Dendritic cell treated with granulocyte-macrophage colony-stimulating factor and Interleukin-4, amounts not matched to agents 40 ng/mL and 50 ng/mL, for 4 days (primary cell): Measurements from ENCODE around the gene NASP.

Source experiments
- H3K27ac Mint-ChIP-seq: one replicate; pipeline ENCODE4 v1.8.0; 2022; ENCODE audit warnings: mild to moderate bottlenecking, mixed read lengths
- H3K27me3 Mint-ChIP-seq: one replicate; pipeline ENCODE4 v1.8.0; 2022; ENCODE audit warnings: mild to moderate bottlenecking, mixed read lengths
- H3K36me3 Mint-ChIP-seq: one replicate; pipeline ENCODE4 v1.8.0; 2022; ENCODE audit warnings: low read depth, mixed read lengths
- H3K4me1 Mint-ChIP-seq: one replicate; pipeline ENCODE4 v1.8.0; 2022; ENCODE audit warnings: low read depth, mixed read lengths
- H3K4me3 Mint-ChIP-seq: one replicate; pipeline ENCODE4 v1.8.0; 2022; ENCODE audit warnings: mild to moderate bottlenecking, moderate library complexity, mixed read lengths
- H3K9me3 Mint-ChIP-seq: one replicate; pipeline ENCODE4 v1.8.0; 2022; ENCODE audit warnings: mixed read lengths
- intact Hi-C: fragments of 100-400 bp; cut with micrococcal nuclease; formaldehyde crosslinking; loops from one replicate; pipeline ENCODE4 v1.15.0; 2022

The NASP gene

DNA sequence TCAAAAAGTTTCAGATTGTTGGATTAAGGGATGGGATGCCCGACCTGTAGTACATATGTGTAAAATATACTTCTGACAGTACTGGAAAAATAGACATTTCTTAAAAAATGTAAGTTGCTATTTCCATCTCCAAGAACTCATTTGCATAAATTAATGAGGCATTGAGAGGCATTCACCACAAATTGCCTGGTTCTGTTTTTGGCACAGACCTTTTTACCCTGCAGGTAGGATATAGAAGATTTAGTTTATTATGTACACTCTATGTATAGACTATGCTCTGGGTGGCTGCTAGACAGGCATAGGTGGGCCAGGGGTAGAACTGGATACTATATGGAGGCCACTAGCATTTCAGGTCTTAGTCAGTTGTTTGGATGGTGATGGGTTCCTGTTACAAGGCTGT lies 32.0 kb downstream of the NASP start:
- Mint-ChIP-seq H3K36me3 (peaks cover 89% of the 10 kb centered on the region), H3K27me3 (no peaks in the 10 kb centered on the region), H3K4me1 (no peaks in the 10 kb centered on the region), H3K27ac (no peak overlapping the region), H3K4me3 (no peak overlapping the region), H3K9me3 (no peaks in the 10 kb centered on the region)
- intact Hi-C loops = no loop called here

DNA sequence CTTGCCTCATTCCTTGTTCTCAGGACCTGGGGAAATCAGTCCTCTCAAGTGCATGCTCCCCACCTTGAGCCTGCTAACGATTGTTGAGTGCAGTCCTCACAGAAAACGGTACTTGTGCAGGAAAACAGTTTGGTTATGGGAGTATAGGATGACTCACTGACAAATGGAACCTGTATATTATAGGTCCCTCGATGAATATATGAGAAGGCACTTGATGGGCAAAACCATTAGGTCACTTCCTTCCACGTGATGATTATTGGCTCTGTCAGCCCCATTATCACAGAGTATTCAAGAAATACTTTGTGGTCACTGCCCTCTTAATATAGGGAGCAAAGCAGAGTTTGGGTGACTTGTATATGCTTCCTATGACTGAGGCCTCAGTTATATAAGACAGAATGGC lies 33.8 kb downstream of the NASP start:
- Mint-ChIP-seq H3K9me3 (no peaks in the 10 kb centered on the region), H3K27ac (no peak overlapping the region), H3K4me3 (no peak overlapping the region), H3K4me1 (peaks cover 16% of the 10 kb centered on the region), H3K27me3 (no peaks in the 10 kb centered on the region), H3K36me3 (peaks cover 85% of the 10 kb centered on the region)
- intact Hi-C loops = no loop called here

DNA sequence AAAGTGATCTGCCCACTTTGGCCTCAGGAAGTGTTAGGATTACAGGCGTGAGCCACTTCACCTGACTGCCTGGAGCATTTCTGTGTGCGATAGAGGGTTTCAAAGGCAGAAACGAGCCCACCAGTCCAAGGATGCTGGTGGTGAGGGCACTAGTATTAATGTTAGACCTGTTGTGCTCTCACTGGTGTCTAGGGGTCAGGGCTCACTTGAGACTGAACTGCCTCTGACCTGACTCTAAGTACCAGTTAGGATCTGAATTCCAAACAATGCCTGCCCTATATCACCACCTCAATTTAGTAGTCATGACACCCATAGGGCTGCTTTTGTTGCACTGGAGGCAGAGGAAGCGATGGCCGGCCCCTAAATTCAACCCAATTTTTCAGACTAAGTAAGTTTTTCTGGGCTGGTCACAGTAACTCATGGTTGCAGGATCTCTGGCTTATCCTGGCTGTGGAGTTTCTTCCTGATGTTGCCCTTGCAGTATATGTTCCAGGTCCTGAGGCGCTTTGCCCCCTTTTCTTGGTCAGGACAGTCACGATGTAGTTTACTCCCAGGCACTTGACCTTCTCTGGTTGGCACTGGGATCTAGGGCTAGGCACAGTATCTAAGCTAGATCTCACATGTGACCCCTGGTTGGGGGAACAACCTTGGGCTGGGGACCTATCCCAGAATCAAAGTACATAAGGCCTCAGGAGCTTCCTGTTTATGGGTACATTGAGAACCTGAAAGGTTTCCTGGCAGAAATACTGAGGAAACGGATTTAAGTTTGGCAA lies 35.5 kb downstream of the NASP start:
- no peaks in the 10 kb centered on the region for H3K9me3 Mint-ChIP-seq
- peak overlapping the region; percentile 68 for H3K27ac Mint-ChIP-seq
- intact Hi-C loops = no loop called here
- H3K4me1 Mint-ChIP-seq = peaks cover 24% of the 10 kb centered on the region
- no peaks in the 10 kb centered on the region for H3K27me3 Mint-ChIP-seq
- no peak overlapping the region for H3K4me3 Mint-ChIP-seq
- peaks cover 71% of the 10 kb centered on the region for H3K36me3 Mint-ChIP-seq

DNA sequence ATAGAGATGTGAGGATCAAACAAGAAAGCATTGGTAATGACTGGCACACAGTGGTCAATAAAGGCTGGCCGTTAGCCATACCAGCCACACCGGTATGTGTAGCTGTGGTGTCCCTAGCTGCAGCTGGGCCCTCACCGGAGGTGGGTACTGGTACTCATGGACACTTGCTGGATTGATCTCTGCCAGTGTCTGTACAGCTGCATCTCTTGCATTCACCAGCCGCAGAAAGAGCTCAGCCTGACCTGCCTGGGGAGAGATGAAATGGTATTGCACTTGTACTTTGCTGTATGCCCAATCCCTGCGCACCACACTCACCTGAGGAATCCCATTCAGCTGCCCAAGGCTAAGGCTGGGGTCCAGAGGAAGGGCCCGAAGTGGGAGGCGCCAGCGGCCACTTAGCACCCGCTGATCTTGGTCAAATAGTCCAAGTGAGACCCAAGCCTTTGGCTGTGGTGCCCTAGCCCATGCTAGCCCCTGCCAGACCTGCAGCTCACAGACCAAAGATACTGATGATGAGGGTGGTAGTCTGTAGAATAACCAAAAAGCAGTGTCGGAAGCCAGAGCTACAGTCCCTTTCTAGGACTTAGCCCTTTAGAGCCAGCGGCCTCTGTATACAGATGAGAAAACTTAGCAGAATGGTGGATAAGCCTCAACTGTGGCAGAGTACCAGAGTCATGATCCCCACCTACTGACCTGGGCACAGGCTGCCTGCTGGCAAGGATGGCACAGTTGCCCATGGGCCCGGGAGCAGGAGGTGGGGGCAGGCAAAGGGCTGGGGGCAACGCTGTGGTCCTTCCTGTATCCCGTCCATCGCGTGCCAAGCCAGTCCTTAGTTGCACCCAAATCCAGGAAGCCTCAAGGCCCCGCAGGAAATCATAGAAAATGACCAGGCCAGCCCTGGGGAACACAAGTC lies 37.0 kb downstream of the NASP start:
- no peaks in the 10 kb centered on the region for H3K27me3 Mint-ChIP-seq
- H3K36me3 Mint-ChIP-seq = peaks cover 56% of the 10 kb centered on the region
- H3K9me3 Mint-ChIP-seq = no peaks in the 10 kb centered on the region
- intact Hi-C loops = no loop called here
- peaks cover 24% of the 10 kb centered on the region for H3K4me1 Mint-ChIP-seq
- H3K27ac Mint-ChIP-seq = peak overlapping the region; percentile 68
- no peak overlapping the region for H3K4me3 Mint-ChIP-seq

DNA sequence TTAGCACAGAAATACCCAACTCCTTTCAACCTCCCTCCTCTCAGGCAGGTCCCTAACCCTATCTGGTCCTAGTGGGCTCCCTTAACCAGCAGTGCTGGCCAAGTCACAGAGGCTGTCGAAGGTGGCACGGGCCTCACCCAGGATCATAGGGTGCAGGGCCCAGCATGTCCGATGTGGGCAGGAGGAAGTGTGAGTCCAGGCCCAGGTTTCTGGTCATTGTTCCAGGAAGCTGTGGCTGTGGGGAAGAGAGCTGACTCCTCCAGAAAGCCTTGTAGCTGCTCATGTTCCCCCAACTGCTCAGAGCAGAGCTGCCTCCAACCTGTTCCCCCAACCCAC lies 37.6 kb downstream of the NASP start:
- H3K9me3 Mint-ChIP-seq = no peaks in the 10 kb centered on the region
- H3K36me3 Mint-ChIP-seq = peaks cover 50% of the 10 kb centered on the region
- peaks cover 24% of the 10 kb centered on the region for H3K4me1 Mint-ChIP-seq
- no peak overlapping the region for H3K4me3 Mint-ChIP-seq
- no peaks in the 10 kb centered on the region for H3K27me3 Mint-ChIP-seq
- H3K27ac Mint-ChIP-seq = peak overlapping the region; percentile 68
- intact Hi-C loops = no loop called here

DNA sequence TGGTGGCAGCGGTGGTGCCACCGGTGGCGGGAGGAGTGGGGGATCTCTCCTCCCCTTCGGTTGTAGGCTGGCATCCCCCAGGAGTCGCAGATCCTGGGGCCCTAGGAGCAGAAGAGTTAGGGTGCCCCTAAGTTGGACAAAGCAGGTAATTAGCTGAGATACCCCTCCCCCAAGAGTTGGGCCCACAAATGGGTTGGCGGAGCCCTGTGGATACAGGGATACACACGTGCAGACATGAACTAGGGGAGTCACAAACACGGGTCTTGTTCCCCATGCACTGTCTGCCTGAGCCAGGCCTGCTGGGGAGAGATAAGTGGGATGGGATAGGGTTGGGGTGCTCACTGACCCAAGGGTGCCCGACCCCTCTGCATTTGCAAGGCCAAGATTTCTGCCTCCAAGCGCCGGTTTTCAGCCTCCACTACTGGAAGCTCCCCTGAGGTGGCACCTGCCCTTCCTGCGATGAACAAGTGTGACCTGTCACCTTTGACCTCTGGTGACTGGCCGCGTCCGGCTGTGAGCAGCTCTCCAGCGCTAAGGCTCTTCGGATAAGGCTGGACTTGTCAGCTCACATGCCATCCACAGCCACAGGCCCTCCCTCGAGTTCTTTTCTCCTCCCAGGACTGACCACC lies 38.2 kb downstream of the NASP start:
- no peaks in the 10 kb centered on the region for H3K9me3 Mint-ChIP-seq
- H3K4me3 Mint-ChIP-seq = no peak overlapping the region
- peaks cover 44% of the 10 kb centered on the region for H3K36me3 Mint-ChIP-seq
- H3K27me3 Mint-ChIP-seq = no peaks in the 10 kb centered on the region
- peaks cover 24% of the 10 kb centered on the region for H3K4me1 Mint-ChIP-seq
- peak overlapping the region; percentile 68 for H3K27ac Mint-ChIP-seq
- intact Hi-C loops = no loop called here

DNA sequence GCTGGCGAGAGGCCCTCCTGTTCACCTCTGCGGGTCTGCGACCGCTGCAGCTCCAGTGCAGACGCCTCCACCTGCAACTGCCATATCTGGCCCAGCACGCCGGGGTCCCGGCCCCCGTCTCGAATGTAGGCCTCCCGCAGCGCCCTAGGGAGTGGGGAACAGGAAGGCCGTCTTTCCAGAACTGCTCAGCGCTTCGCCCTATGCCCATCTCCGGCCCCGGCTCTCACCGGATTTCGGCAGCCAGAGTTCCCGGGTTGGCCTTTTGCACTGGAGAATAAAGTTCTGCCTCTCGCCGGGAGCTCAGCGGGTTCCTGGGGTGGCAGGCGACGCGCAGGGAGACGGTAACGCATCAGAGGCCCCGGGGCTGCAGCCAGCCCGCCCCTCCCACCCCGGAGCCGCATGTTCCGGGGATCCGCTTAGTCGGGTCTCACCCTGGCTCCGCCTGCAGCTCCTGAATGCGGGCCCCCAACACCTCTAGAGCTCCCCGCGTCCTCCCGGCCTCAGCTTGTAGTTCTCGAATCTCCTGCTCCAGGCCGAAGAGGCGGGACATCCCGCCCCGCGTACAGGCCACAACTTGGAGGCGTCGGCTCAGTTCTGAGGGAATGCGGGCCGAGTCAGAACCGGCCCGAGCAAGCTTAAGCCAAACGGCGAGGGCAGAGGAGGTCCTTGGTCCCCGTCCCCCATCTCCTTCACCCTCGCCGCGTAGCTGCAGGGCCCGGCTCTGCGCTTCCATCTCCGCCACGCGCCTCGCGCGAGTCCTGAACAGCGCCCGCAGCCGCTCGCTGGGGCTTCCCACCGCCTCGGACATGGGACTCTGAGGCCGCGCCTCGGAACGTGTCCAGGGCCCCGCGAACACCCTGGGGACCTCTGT lies 38.9 kb downstream of the NASP start:
- Mint-ChIP-seq H3K4me3 (no peak overlapping the region), H3K36me3 (peaks cover 38% of the 10 kb centered on the region), H3K27me3 (no peaks in the 10 kb centered on the region), H3K9me3 (no peaks in the 10 kb centered on the region), H3K27ac (no peak overlapping the region), H3K4me1 (peaks cover 24% of the 10 kb centered on the region)
- intact Hi-C loops = no loop called here

DNA sequence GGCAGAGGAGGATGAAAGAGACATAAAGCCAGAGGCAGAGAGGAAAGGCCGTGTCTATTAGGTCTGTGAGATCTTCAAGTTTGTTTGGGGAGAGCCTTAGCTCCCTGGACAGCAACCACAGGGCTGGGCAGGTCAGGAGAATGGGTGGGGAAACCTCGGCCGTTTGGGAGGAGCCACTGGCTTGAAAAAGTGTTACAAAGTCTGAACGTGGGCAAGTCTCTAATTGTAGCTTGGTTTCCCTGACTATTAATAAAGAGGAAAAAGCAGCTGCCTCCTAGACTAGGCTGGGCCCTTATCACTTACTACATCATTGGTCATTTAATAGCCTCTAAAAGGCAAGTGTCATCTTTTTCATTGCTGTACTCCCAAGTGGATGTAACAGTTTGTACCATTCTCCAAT lies 40.1 kb downstream of the NASP start, which contains the start of gene CCDC17:
CCDC17 (minus strand) TSS at position 83 of the 400 bp plus-strand sequence. CDS start 145 bp downstream, outside the sequence.
- H3K9me3 Mint-ChIP-seq = no peaks in the 10 kb centered on the region
- H3K27ac Mint-ChIP-seq = peak within 1 kb of the TSS; percentile 6
- H3K27me3 Mint-ChIP-seq = no peaks in the 10 kb centered on the region
- intact Hi-C loops = no loop called here
- peaks cover 24% of the 10 kb centered on the region for H3K4me1 Mint-ChIP-seq
- H3K36me3 Mint-ChIP-seq = peaks cover 26% of the 10 kb centered on the region
- H3K4me3 Mint-ChIP-seq = no peak within 1 kb of the TSS

DNA sequence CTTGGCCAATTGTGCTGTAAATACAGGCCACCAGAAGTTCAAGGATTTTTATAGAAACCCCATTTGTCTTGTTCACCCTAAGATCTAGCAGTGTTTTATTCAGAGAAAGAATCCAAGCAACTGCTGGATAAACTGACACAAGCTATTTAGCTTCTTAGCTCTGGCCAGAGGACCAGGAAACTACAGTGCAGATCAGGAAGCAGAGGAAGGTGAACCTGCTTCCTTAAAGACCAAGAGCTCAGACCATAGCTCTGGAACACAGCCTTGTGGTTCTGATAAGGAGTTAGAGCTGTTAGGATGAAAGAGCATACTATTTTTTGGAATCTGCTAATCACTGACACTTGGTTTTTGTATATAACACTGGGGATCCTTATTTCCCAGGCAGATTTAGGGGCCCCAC lies 45.2 kb downstream of the NASP start:
- Mint-ChIP-seq H3K36me3 (no peaks in the 10 kb centered on the region), H3K4me1 (no peaks in the 10 kb centered on the region), H3K4me3 (no peak overlapping the region), H3K9me3 (no peaks in the 10 kb centered on the region), H3K27me3 (no peaks in the 10 kb centered on the region), H3K27ac (no peak overlapping the region)
- intact Hi-C loops = no loop called here

DNA sequence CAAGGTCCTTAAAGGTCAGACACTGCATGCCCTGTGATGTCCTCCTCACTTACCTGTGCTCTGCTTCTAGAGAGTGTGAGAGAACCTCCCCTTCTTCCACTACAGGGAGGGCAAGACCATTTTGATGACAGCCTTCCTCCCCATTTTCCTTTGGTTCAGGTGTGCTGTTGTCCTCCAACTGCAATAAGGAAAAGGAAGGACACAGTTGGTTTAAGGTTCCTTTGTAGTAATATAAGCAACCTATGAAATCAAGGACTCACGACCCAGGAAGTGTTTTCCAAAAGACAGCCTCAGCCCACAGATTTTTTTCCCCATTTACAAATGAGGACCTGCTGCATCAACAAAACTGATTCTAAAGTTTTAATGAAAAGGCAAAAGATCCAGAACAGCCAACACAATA lies 46.6 kb downstream of the NASP start:
- Mint-ChIP-seq H3K27ac (no peak overlapping the region), H3K27me3 (no peaks in the 10 kb centered on the region), H3K4me1 (no peaks in the 10 kb centered on the region), H3K4me3 (no peak overlapping the region), H3K9me3 (no peaks in the 10 kb centered on the region), H3K36me3 (no peaks in the 10 kb centered on the region)
- intact Hi-C loops = no loop called here

DNA sequence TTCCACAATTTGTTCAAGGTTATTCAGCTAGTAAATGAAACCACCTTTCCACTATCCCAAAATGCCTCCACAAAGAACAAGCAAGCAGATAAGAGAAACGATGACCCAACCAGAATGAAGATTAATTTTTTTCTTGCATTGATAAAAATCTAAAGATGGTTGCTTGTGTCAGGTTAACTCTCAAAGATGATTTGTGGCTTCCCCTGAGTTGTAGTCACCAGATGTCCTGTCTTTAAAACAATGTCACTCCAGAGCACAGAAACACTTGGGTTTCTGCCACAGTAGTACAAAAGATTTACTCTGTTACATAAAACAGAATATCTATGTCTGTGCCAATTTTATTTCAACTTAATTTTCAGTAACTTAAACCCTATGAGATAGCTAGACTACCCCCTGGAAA lies 51.4 kb downstream of the NASP start:
- no peaks in the 10 kb centered on the region for H3K27me3 Mint-ChIP-seq
- H3K27ac Mint-ChIP-seq = no peak overlapping the region
- no peaks in the 10 kb centered on the region for H3K9me3 Mint-ChIP-seq
- no peaks in the 10 kb centered on the region for H3K36me3 Mint-ChIP-seq
- H3K4me1 Mint-ChIP-seq = no peaks in the 10 kb centered on the region
- no peak overlapping the region for H3K4me3 Mint-ChIP-seq
- intact Hi-C loops = no loop called here

DNA sequence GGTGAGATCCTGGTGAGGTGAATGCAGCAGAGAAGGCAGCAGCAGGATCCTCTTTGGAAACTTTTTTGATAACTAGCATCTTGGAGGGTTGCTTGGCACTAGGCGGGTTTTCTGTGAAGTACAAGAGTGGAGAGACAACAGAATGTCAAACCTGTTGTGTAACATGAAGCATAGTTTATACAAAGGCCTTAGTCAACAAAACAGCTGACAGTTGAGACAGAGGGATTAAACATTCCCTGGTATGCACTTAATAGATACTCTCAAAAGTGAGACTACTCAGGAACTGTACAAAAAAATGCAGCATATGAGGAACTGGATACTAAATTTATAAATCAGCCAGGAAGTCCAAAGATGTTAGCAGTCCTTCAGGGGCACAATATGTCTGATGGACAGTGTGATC lies 56.5 kb downstream of the NASP start:
- H3K27me3 Mint-ChIP-seq = no peaks in the 10 kb centered on the region
- H3K27ac Mint-ChIP-seq = no peak overlapping the region
- no peak overlapping the region for H3K4me3 Mint-ChIP-seq
- H3K36me3 Mint-ChIP-seq = peaks cover 28% of the 10 kb centered on the region
- intact Hi-C loops = loop anchor here (10.0 kb wide), 1 partner anchor 45 kb away; no protein-coding TSS in a partner anchor
- H3K9me3 Mint-ChIP-seq = no peaks in the 10 kb centered on the region
- peaks cover 2% of the 10 kb centered on the region for H3K4me1 Mint-ChIP-seq

DNA sequence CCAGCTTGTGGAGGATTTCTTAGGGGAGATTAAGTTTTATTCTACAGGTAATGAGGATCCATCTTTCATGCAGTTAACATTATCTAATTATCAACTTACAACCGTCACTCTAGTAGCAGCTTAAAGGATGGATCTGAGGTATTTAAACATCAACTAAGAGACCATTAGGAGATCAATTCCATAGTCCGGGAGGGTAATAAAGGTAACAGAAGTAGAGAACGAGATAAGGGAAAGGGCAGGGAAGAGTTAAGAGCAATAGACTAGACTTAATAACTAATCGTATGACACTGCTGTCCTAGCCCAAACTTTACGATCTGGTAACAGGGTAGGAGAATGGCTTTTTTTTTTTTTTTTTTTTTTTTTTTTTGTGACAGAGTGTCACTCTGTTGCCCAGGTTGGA lies 59.5 kb downstream of the NASP start:
- intact Hi-C loops = loop anchor here (10.0 kb wide), 1 partner anchor 49 kb away; no protein-coding TSS in a partner anchor
- Mint-ChIP-seq H3K4me1 (peaks cover 19% of the 10 kb centered on the region), H3K36me3 (peaks cover 53% of the 10 kb centered on the region), H3K27me3 (no peaks in the 10 kb centered on the region), H3K27ac (no peak overlapping the region), H3K4me3 (no peak overlapping the region), H3K9me3 (no peaks in the 10 kb centered on the region)
